Measurements from ENCODE around the gene GTF2F2. TPM values are rescaled to one million over a fixed set of nuclear protein-coding genes. Genes with fewer than 3 reads are reported as not detected.

The GTF2F2 gene
- total RNA-seq, 1 experiment from 2014 or later, result 33.8 TPM

GRCh38 chr13:45258334-45258675 is 138.0 kb downstream of the GTF2F2 start:
- TF ChIP-seq RORB (CRISPR knock-in tag; IDR thresholded peaks at IDR 0.05) (no peak), JAZF1 (CRISPR knock-in tag; IDR thresholded peaks at IDR 0.05) (no peak), ZBTB43 (CRISPR knock-in tag; IDR thresholded peaks at IDR 0.05) (no peak), IRF1 (CRISPR knock-in tag; IDR thresholded peaks at IDR 0.05) (no peak), GABPB1 (CRISPR knock-in tag; IDR thresholded peaks at IDR 0.05) (no peak), OVOL2 (CRISPR knock-in tag; IDR thresholded peaks at IDR 0.05; ENCODE audit: borderline replicate concordance) (no peak), ZNF423 (CRISPR knock-in tag; IDR thresholded peaks at IDR 0.05) (no peak), ARID4B (CRISPR knock-in tag; IDR thresholded peaks at IDR 0.05; ENCODE audit: borderline replicate concordance) (no peak), KAT7 (CRISPR knock-in tag; IDR thresholded peaks at IDR 0.05; ENCODE audit: borderline replicate concordance) (no peak)
- Mint-ChIP-seq H3K4me1 (peaks cover 10% of the 10 kb centered on the region), H3K27ac (no peak overlapping the region), H3K9me3 (no peaks in the 10 kb centered on the region), H3K4me3 (no peak overlapping the region), H3K36me3 (peaks cover 10% of the 10 kb centered on the region; the same call in 1 of the 2 replicates), H3K27me3 (ENCODE audit: low read depth) (no peaks in the 10 kb centered on the region)
- CTCF ChIA-PET, result no interaction called here
- DNase-seq (ENCODE audit: low spot score), result no peak
- no peak for ATAC-seq
- POLR2A ChIA-PET, result no interaction called here

- no peaks in the 10 kb centered on the region for H3K27me3 Mint-ChIP-seq (ENCODE audit: low read depth)
- H3K4me3 Mint-ChIP-seq, result no peak overlapping the region
- ATAC-seq, result no peak
- POLR2A ChIA-PET, result no interaction called here
- H3K27ac Mint-ChIP-seq, result peak overlapping the region; percentile 61
- H3K9me3 Mint-ChIP-seq, result no peaks in the 10 kb centered on the region
- TF ChIP-seq CREB1 (CRISPR knock-in tag; IDR thresholded peaks at IDR 0.05), result no peak
- no peak for TF ChIP-seq SP1 (CRISPR knock-in tag; conservative IDR thresholded peaks at IDR 0.05)
- no peak for TF ChIP-seq ERG (CRISPR knock-in tag; IDR thresholded peaks at IDR 0.05)
- no peak for TF ChIP-seq PREB (CRISPR knock-in tag; IDR thresholded peaks at IDR 0.05; ENCODE audit: borderline replicate concordance)
- no peak for TF ChIP-seq FOXK1 (CRISPR knock-in tag; IDR thresholded peaks at IDR 0.05)
- TF ChIP-seq IRF2 (CRISPR knock-in tag; IDR thresholded peaks at IDR 0.05; ENCODE audit: borderline replicate concordance, low read depth), result no peak
- no peak for TF ChIP-seq PRDM15 (CRISPR knock-in tag; IDR thresholded peaks at IDR 0.05)
- no peak for TF ChIP-seq KAT7 (CRISPR knock-in tag; IDR thresholded peaks at IDR 0.05; ENCODE audit: borderline replicate concordance)
- no peak for TF ChIP-seq JUN (CRISPR knock-in tag; IDR thresholded peaks at IDR 0.05)
- no peak for TF ChIP-seq CREM (CRISPR knock-in tag; IDR thresholded peaks at IDR 0.05)
- H3K4me1 Mint-ChIP-seq, result peaks cover 21% of the 10 kb centered on the region
- no peak for DNase-seq (ENCODE audit: low spot score)
- CTCF ChIA-PET, result interaction anchor here (0.6 kb wide), 1 partner anchor 50 kb away, joined by 3 read pairs; no protein-coding TSS in a partner anchor
- peaks cover 3% of the 10 kb centered on the region; the same call in 1 of the 2 replicates for H3K36me3 Mint-ChIP-seq
These were observed 146.9 kb downstream of the GTF2F2 start for GRCh38 chr13:45267215-45267614.

Measured in WTC11 (cell line).